Body of pancreas (tissue), 4 donors: ENCODE results near the gene TM9SF4.
"Not testable (repeated sequence)": the region's sequence is repeated elsewhere in the genome, so short reads cannot be mapped to it uniquely, and the experiment has no call there.

Experiments
- POLR2A ChIP-seq, 3 donors: fragments of 450-650 bp; IDR thresholded peaks; one replicate each; pipeline ENCODE4 v1.6.1; 2016; ENCODE audit warnings: antibody characterized with exemption in 3 of 3, mild to moderate bottlenecking in 2 of 3
- TF ChIP-seq, protein P1 (sequence below), 7 experiments: fragments of 450-650 bp in 4 of 7; fragments of 200-600 bp in 3 of 7; sonication (generic) in 3 of 7; IDR thresholded peaks; one replicate each; pipeline ENCODE4 v1.5.1; 2016 to 2019; ENCODE audit warnings: antibody characterized with exemption in 7 of 7

DNA sequence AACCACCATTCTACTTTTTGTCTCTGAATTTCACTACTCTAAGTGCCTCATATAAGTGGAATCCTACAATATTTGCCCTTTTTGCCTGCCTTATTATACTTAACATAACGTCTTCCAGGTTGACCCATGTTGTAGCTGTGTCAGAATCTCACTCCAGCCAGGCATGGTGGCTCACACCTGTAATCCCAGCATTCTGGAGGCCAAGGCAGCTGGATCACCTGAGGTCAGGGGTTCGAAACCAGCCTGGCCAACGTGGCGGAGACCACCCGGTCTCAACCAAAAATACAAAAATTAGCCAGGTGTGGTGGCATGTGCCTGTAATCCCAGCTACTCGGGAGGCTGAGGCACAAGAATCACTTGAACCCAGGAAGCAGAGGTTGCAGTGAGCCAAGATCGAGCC, 68.2 kb downstream of the TM9SF4 start:
- TF ChIP-seq, protein P1, sequence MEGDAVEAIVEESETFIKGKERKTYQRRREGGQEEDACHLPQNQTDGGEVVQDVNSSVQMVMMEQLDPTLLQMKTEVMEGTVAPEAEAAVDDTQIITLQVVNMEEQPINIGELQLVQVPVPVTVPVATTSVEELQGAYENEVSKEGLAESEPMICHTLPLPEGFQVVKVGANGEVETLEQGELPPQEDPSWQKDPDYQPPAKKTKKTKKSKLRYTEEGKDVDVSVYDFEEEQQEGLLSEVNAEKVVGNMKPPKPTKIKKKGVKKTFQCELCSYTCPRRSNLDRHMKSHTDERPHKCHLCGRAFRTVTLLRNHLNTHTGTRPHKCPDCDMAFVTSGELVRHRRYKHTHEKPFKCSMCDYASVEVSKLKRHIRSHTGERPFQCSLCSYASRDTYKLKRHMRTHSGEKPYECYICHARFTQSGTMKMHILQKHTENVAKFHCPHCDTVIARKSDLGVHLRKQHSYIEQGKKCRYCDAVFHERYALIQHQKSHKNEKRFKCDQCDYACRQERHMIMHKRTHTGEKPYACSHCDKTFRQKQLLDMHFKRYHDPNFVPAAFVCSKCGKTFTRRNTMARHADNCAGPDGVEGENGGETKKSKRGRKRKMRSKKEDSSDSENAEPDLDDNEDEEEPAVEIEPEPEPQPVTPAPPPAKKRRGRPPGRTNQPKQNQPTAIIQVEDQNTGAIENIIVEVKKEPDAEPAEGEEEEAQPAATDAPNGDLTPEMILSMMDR (IDR thresholded peaks at IDR 0.05) = not testable (repeated sequence)
- TF ChIP-seq POLR2A (IDR thresholded peaks at IDR 0.05) = not testable (repeated sequence)
